Epithelial cell of esophagus (primary cell): ENCODE measurements around the gene RRP36.
A peak's percentile ranks its signal among the peaks of the same experiment; 100 is the strongest.

Experiments
- DNase-seq: peaks from one replicate; pipeline ENCODE4 v3.0.0; 2010; ENCODE audit warnings: low read depth
- H3K4me3 ChIP-seq: 2 replicates; pipeline ENCODE4 v1.5.1; 2011; ENCODE audit warnings: mild to moderate bottlenecking, low read length, control low read depth
- CTCF ChIP-seq: IDR thresholded peaks from 2 replicates; pipeline ENCODE4 v1.5.1; 2011; ENCODE audit warnings: low read depth, mild to moderate bottlenecking, low read length, control low read depth, inconsistent platforms; ENCODE audit not compliant: insufficient read depth; ENCODE audit errors: missing control alignments

The RRP36 gene

GRCh38 chr6:43077981-43078511 is 56.6 kb downstream of the RRP36 start:
- peak overlapping the region; percentile 83 for H3K4me3 ChIP-seq
- DNase-seq: no peak

GRCh38 chr6:43078691-43079090 is 57.3 kb downstream of the RRP36 start:
- DNase-seq: no peak
- H3K4me3 ChIP-seq: no peak overlapping the region
- TF ChIP-seq CTCF: no peak

More at GRCh38 chr6:43077981-43078511, 56.6 kb downstream of the RRP36 start:
- no peak for TF ChIP-seq CTCF
